ENCODE measurements around the gene ASB1.
"Not testable (repeated sequence)": the region's sequence is repeated elsewhere in the genome, so short reads cannot be mapped to it uniquely, and the experiment has no call there.

ASB1 gene

DNA sequence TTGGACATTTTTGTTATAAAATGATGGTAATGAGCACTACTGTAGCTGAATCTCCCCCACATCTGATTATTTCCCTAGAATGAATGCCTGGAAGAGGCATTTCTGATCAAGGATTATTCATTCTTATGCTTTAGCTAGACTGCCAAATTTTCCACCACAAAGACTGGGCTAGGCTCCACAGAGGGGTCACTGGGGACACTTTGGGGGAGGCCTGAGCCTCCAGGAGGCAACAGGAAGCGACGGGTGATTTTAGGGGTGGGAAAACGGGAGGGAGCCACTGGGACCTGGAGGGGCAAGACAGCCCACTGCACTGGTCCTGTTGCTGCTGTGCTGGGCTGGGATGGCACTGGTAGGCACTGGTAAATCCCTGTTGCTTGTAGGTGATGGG lies 2.4 kb upstream of the ASB1 start:
- no peak for DNase-seq

DNA sequence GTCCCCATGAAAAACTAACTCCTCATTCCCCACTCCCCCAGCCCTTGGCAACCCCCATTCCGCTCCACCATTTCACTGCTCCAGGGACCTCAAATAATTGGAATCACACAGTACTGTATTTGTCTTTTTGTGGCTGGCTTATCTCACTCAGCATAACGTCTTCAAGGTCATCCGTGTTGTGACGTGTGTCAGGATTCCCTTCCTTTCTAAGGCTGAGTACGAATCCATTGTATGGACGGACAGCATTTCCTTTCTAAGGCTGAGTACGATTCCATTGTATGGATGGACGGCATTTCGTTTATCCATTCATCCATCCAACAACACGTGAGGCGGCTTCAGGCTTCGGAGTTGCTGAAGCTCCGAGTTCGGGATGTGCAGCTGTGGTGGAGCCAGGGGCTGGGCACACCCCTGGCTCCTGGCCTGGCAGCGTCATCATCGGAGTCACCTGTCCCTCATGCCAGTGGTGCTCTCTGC lies 1.2 kb upstream of the ASB1 start:
- no peak for DNase-seq

DNA sequence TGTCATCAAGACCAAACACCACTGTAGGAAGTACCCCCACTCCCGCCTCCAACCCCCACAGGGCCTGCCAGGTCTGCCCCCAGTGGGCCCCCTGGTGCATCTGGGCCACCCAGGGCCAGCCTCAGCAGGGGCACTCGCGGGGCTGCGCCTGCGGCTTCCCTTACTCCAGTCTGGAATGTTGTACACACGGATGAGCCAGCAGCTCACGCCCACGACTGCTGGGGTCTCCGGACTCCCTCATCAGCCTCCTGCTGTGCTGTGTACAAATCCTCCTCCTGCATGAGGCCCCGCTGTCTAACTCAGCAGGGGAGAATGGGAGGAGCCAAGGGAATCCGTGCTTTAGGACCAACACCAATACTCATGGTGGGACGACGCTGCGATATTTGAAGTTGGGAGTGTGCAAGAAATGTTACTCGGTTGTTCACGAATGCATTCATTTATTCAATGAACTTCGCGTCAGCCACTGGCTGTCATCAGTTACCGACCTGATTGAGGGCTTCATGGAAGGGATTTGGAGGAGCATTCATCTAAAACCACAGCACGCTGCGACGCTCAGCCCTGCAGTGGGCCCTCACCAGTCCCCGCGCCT lies 654 bp upstream of the ASB1 start:
- no peak for DNase-seq

DNA sequence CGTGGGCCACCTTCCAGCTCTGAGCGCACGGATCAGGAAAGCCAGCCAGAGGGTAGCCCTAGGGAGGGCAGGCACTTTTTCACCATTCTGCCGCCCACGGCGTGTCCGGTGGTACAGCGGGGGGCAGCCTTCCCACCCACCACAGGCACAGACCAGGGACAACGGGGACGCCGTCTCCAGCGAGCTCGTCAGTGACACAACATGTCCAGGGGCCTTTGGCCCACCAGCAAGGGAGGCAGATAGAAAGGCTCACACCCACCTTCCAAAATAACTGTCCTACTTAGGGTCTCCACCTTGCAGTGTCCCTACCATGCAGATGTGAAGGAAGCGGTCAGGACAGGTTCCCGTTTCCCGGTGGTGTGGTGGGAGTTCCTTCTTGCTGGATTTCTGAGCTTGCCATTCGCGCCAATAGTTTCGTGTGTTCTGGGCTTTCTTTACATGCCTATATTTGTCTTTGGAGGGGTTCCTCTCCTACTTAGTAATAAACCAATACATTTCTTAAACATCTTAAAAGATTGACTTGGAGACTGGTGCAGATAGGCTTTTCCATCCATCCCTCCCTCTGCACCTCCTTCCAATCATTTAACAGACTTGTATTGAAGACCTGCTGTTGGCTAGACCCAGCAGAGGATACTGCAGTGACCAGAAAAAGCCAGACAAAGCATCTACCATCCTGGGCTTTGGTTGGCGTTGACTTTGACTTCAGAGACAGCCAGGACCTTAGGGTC lies 872 bp downstream of the ASB1 start:
- DNase-seq = no peak

DNA sequence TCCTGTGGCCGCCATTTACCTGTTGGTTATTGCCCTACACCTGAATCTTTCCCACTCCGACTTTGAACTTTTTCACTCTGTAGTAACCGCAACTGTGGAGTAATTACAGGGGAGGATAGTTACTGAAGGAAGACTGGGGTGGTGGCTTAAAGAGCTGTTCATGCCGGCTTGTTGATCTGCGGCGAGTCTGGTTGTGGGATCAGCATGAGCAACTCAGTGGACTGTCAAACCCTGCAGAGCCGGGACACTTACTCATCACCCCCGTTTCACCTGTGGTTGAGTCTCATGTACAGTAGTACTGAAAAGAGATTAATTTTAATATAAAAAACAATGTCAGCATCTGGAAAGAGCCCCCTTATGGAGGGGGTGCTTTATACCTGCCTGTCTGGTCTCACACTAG lies 2.1 kb downstream of the ASB1 start:
- no peak for DNase-seq

DNA sequence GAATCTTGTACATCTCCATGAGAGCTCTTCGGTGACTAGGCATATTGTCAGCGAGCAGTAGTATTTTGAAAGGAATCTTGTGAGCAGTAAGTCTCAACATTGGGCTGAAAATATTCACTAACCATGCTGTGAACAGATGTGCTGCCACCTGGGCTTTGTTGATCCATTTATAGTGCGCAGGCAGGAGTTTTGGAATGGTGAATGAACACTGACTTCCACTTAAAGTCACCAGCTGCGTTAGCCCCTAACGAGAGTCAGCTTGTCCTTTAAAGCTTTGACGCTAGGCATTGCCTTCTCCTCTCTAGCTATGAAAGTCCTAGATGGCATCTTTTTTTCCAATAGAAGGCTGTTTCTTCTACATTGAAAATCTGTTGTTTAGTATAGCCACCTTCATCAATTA lies 4.1 kb downstream of the ASB1 start:
- no peak for DNase-seq

DNA sequence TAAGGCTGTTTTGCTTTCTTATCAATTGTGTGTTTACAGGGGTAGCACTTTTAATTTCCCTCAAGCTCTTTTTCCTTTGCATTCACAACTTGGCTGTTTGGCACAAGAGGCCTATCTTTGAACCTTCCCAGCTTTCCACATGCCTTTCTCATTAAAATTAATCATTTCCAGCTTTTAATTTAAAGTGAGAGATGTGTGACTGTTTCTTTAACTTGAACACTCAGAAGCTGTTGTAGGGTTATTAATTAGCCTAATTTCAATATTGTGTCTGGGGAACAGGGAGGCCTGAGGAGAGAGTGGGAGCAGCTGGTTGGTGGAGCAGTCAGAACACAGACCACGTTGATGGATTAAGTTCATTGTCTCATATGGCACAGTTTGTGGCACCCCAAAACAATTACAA lies 4.7 kb downstream of the ASB1 start:
- DNase-seq = no peak

DNA sequence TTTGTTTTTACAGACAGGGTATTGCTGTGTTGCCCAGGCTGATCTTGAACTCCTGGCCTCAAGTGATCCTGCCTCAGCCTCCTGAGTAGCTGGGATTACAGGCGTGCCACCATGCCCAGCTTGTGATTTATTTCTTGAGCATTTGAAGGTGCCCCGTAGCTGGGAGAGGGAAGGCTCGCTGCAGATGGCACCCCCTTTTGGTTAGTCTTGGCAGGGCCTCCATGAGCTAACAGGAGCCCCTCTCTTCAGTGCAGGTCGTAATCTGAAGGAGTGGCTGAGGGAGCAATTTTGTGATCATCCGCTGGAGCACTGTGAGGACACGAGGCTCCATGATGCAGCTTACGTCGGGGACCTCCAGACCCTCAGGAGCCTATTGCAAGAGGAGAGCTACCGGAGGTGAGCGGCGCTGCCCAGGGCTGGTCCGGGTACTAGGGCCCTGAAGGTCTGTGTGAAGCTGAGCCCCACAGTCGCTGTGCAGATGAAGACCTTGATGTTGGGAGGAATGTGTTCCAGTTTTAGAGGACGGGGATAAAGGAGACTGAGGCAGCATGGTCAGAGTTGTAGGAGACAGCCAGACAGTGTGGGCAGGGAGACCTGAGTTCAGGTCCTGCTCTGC lies 6.7 kb downstream of the ASB1 start:
- no peak for DNase-seq

DNA sequence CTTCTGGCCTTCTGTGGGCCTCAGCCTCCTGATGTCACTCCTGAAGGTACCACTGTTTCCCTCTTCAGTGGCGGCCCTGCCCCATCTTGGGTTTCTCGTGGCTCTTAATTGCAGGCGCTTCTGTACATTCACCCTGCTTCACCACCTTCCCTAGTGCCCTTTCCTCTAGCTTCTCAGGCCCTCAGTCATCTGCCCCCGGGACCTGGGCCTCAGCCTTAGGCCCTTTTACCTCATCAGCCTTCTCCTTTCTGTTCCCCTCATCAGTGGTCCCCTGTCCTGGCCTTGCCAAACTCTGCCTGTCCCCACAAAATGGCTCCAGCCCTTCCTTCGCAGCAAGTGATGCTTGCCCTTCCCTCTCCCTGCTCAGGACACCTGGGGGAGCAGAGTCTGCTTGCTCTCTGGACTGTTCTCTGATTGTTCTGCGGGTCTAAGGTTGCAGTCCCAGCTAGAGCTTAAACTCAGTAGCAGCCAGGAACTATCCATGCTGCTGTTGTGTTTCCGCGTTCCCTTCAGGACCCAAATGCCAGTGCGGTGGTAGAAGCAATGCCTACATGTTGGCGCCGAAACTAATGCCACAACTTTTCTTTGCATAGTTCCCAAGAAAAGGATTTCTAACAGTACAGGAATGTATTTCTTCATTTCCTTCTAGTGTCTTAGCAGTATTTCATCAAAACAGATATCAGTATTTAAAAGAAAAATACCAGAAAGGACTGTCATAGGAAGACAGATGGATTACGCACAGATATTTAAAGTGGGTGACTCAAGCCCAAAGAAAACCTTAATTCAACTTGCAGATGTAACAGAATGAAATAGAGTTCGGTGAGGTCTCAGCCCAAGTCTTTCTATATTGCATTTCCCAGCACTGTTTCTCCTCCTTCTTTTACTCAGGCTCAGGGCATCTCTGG lies 7.5 kb downstream of the ASB1 start:
- peak; percentile 61 for DNase-seq

DNA sequence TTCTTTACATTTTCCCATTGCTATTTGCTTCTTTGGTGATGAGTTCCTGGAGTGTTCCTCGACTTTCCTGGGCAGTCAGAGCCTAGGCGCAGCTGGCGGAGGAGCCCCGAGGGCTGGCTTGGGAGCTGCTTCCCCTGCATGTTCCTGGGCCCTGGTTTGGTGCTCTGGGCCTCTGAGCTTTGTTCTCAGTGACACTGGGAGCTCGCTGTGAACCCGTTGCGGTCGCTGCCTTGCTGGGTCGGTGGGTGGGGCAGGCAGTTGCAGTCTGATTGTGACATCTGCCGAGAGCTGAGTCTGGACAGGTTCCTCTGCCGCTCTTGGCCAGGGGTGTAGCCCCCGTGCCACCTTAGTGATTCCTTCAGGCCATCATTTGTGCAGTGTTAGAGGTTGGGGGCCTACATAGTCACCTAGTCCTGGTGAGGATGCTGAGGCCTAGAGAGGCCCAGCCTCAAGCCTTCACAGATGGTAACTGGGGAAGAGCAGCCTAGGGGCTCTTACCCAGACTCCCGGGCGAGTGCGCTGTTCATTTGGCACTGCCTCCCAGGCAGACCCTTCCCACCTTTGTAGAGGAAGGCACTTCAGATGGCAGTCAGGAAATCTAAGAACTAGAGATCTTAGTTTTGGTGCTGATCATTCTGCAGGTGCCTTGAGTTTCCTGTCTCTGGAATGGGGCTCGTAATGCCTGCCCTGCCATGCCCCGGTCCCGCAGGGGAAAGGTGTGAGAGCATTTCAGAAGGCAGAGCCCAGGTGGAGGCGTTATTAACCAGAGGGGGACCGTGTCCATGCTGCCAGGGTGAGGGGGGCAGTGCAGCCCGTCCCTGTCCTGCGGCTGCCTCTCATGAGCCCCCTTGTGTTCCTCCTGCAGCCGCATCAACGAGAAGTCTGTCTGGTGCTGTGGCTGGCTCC lies 8.4 kb downstream of the ASB1 start:
- DNase-seq = no peak

DNA sequence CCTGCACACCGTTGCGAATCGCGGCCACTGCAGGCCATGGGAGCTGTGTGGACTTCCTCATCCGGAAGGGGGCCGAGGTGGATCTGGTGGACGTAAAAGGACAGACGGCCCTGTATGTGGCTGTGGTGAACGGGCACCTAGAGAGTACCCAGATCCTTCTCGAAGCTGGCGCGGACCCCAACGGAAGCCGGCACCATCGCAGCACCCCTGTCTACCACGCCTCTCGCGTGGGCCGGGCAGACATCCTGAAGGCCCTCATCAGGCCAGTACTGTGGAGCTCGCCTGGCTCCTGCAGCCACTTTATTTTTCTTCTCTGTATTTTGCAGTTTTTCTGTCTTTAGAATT lies 9.0 kb downstream of the ASB1 start:
- no peak for DNase-seq

DNA sequence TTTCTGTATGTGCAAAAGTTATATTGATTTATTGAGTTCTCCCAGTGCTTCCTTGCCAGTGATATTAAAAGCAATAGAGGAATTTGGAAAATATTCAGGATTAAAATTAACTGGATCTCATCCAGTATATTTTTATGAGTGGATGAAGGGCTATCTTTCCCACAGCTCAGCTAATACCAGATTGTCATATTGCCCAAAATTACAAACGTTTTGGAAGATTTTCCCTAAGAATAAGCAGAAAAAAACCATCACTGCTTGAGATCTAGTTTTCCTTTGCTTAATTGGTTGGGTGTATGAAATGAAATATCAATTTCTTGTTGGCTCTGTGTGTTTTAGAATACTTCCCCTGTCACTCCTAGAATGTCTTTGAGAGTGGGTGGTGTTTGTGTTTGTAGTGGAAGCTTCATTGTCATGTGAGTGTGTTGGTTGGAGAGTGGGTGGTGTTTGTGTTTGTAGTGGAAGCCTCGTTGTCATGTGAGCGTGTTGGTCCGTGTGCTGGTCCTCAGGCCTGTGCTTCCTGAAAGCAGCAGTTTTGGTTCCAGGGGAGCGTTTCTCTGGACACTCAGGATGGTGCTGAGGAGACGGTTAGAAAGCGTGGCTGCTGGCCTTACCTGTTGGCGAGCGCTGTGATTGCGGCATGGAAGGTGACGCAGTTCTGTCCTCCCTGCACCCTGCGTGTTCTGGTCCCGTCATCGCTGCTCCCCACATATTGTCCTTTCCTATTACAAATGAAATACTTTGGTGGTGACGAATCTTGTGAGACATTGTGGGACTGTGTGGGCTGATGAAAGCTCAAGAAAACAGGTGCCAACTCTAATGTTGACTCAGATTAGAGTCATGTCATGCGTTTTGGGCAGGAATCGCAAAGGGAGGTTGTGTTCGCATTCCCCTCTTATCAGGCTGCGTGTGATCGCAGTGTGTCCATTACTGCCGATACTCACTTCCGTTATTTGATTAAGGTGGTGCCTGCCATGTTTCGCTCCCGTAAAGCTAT lies 12.4 kb downstream of the ASB1 start:
- DNase-seq = peak; percentile 84

DNA sequence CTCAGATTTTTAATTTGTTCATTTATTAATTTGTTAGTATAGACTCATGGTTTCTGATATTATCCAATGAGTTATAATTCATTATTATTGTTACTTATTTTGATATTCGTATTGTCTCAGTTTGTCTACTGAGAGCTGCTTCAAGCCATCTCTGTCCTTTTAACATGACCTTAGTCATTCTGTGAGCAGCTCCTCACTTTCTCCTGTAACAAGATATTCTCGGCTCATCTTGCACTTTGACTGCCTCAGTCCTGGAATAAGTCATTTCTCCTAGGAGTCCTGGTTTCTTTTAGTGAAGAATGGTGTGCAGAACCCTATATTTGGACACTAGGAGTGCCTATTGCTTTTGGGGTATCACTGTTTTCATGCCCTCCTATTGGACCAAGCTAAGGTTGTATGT lies 13.2 kb downstream of the ASB1 start:
- DNase-seq = no peak

DNA sequence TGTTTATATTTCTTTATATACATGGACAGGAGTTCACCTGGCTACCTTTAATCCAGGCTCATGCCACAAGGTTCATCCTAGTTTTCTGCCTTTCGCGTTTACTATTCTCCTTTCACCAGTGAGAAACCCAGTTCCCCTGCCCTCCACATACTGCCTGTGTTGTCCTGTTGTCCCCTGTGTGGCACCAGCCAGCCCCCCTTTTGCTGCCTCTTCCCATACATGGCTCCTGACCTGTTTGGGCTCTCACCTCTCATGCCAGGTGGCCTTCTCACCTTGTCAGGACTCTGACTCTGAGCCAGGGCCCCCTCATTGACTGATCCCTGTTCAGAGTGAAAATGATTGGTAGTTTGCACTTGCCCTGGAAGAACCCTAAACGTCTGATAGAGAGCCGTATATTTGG lies 13.6 kb downstream of the ASB1 start:
- no peak for DNase-seq

DNA sequence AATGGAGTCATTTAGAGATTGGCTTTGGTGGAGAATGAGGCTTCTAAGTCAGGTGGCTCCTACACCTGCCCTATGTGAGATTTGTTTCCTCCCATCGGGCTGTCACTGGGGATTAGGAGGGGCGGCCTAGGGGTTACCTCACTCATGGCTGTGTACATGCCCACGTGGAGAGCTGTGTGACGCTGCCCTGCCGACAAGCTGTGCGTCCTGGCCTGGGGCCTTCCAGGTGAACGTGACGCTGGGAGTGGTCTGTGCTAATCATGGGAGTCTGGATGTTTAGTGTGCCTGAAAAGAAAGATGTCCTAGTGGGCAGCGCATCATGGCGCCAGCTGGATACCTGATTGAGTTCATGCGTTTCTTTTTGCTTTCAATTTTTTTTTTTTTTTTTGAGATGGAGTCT lies 14.0 kb downstream of the ASB1 start:
- no peak for DNase-seq

DNA sequence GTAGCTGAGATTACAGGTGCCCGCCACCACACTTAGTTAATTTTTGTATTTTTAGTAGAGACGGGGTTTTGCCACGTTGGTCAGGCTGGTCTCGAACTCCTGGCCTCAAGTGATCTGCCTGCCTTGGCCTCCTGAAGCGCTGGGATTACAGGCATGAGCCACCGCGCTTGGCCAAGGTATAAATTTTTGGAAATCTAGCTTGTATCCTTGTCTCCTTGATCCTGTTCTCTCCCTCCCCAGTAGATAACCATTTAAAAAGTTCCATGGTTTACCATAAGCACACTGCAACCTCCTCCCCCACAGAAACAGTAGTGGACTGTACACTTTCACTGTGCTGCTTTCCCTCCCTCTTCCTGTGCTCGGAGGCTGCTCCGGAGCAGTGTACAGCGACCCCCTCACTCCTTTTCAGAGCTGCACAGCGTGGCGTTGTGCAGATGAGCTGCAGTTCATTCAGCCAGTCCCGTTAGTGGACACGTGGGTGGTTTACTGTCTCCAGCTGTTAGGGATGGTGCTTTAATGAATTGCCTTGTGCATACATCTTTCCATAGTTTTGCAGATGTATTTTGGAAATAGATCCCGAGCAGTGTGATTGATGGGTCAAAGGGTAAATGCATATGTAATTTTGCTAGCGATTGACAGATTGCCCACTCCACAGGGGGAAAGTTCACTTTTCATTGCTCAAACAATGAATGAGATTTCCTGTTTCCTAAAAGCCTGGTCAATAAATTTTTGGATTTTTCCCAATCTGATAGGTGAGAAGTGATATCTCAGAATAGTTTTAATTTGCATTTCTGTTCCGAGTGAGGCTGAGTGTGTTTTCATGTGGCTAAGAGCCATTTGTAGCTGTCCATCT lies 14.8 kb downstream of the ASB1 start:
- DNase-seq = no peak

DNA sequence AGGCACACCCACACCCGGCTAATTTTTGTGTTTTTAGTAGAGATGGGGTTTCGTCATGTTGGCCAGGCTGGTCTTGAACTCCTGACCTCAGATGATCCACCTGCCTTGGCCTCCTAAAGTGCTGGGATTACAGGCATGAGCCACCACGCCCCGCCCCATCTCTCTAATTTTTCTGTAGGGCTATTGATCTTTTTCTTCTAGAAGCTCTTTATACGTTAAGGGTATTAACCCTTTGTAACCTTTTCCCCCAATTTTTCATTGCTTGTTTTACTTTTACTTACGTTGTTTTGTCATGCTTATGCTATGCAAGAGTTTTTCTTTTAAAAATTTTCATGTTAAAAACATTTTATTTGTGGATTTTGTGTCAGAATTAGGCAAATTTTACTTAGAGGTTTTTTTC lies 15.5 kb downstream of the ASB1 start:
- not testable (repeated sequence) for DNase-seq

DNA sequence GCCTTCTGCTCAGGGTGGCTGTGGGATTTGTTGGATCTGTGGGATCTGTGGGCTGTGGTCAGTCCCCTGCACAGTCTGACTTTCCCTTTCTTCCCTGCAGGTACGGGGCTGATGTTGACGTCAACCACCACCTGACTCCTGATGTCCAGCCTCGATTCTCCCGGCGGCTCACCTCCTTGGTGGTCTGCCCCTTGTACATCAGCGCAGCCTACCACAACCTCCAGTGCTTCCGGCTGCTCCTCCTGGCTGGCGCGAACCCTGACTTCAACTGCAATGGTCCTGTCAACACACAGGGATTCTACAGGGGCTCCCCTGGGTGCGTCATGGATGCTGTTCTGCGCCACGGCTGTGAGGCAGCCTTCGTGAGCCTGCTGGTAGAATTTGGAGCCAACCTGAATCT lies 17.5 kb downstream of the ASB1 start:
- no peak for DNase-seq

DNA sequence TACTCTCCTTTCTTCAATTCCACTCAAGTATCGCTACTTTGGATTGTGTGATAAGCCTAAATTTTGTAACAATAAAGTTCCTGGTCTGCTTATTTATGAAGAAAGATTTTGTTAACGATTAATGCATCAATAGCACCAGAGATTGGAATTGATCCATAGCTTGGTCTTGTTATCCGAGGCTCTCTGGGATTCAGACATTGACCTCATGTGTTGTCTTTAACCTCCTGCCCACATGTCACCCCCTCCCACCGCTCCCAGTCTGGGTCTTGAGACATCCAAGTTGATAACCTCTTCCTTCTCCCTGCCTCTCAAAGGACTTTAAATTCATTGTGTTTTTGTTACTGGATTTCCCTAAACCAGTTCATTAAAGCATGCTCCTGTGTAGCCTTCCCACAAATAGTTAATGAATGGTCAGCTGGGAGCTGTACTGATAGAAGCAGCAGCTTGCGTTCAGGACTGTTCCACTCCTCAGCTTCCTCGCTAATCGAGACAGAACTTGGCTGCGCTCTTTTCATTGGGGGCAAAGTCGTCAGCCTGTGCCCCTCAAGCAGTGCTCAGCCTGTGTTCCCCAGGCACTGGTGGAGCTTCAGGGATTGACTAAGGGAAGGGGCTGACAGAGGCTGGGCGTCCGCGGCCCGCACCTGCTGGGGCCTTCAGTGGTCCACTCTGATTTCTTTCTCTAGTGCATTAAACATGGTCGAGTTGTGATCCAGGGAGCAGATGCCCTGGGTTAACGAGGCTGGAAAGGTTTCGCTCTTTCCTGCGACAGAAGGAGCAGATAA lies 18.9 kb downstream of the ASB1 start:
- DNase-seq = no peak

Measured in amniotic stem cell (primary cell).